HepG2 (cell line): ENCODE measurements around the gene HDGFL2.

ENCODE experiments used
- TAF1 ChIP-seq: sonication (generic); formaldehyde crosslinking; IDR thresholded peaks from 2 replicates; pipeline ENCODE4 v1.4.0; 2020; ENCODE audit warnings: missing genetic modification reagents
- ZNF251 ChIP-seq: sonication (generic); formaldehyde crosslinking; IDR thresholded peaks from 2 replicates; pipeline ENCODE4 v1.9.0; 2021; ENCODE audit warnings: mild to moderate bottlenecking, missing genetic modification reagents

DNA sequence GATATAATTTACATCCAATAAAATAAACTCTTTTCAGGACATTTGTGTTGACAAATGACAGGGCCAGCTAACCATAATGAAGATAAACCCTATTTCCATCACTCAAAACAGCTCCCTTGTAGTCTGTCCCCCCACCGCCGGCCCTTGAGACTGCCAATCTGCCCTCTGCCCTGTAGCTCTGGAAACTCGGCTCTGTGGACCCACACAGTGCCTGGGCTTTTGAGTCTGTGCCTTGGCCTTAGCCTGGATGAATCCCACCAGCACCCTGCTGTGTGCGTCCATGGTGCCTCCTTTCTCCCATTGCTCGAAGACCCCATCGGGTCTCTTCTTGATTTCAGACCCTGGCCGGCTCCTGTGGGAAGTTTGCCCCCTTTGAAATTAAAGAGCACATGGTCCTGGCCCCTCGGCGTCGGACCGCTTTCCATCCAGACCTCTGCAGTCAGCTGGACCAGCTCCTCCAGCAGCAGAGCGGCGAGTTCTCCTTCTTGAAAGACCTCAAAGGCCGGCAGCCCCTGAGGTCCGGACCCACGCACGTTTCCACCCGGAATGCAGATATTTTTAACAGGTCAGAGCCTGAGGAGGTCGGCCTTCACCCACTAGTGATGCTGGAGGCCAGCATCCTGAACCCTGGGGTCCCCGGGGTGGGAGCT is 43.6 kb upstream of the HDGFL2 start:
- no peak for TF ChIP-seq TAF1 (CRISPR knock-in tag)
- TF ChIP-seq ZNF251: no peak
